Inflammatory macrophage treated with lipopolysaccharide for 1 hour (primary cell): ENCODE results near the gene KDM5B.

ENCODE experiments used
- DNase-seq, 2 donors: peaks; one replicate each; pipeline ENCODE4 v3.0.0-alpha.2; 2020 to 2022

Gene KDM5B

DNA sequence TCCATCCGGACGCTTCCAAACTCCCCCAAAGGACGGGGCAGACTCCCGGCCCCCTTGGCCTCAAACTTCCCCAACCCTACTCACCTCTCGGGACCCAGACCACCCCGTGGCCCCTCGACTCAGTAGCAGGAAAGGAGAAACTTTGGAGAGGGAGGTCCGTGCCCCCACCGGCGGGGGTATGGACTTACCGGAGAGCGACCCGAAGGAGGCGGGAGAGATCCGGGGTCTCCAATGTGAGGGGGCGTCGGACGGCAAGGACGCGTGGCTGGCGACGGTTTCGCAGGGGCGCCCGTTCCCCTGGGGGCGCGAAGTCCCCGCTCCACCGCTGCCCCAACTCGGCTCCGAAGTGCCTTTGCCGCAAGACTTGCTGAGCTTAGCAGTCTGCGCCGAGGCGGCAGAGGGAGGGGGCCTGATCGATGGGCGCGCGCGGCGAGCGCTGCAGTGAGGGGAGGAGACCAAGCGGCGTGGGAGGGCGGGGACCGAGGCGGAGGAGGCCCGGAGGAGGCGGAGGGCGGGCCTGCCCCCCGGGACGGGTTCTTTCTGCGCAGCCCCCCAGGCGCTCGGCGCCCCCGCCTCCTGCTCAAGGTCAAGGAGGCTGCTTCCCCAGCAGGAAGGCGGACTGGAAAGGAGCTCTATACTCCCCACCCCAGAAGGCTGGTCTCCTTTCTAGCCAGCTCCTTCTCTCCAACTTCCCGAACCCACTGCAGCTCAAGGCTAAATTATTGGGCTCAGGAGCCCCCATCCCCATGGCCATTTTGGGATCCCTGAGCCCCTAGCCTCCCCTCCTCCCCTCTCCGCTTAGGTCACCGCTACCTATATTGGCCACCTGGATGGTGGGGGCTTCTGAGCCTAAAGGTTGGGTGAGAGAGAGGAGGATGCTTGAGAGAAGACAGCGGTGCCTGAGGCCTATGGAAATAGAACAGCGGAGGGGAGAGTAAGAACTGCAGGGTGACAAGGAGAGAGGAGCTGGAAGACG, 97.9 kb downstream of the KDM5B start, which contains the start of gene SYT2:
Gene SYT2 (minus strand): TSS at position 385 of the 976 bp plus-strand sequence. CDS start 104,682 bp downstream, outside the sequence.
- DNase-seq: no peak

- DNase-seq: no peak
These were observed 98.8 kb downstream of the KDM5B start for GRCh38 chr1:202709276-202710041.

- no peak for DNase-seq
These were observed 99.6 kb downstream of the KDM5B start for GRCh38 chr1:202708456-202709275.

- DNase-seq: no peak
These were observed 101.4 kb downstream of the KDM5B start for GRCh38 chr1:202706851-202707250.

DNA sequence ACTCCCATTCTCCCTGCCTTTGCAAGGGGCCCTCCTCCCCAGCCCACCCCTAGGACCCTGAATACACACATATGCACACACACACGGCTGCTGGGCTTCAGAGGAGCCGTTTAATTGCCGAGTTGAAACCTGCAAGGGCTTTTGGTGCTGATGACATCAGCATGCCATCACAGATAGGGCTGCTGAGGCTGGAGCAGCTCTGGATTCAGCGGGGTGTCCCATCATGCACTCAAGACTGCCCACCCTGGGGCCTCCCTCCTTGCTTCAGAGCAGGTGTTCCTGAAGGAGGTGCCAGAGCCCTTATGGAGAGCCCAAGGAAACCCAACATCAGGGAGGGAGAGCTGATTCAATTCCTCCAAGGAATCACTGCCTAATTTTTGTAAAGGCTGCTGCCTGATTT, 103.6 kb downstream of the KDM5B start:
- DNase-seq: no peak

DNA sequence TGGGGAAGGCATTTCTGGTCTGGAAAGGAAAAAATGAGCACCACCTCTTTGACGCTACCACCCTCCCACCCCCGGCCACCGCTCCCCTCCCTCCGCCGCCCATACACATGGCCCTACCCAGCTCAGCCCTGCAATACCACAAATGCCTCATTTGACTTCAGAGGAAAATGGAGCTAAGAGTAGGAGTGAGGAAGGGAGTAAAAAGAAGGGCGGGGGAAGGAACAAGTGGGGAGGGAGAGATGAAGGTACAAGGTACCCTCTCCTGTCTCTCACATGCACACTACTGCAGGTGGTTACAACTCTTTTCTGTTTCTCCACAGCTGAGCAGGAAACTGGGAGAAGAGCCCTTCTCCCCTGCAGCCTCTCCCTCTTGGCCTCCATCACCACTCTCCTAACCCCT, 105.0 kb downstream of the KDM5B start:
- DNase-seq: no peak

DNA sequence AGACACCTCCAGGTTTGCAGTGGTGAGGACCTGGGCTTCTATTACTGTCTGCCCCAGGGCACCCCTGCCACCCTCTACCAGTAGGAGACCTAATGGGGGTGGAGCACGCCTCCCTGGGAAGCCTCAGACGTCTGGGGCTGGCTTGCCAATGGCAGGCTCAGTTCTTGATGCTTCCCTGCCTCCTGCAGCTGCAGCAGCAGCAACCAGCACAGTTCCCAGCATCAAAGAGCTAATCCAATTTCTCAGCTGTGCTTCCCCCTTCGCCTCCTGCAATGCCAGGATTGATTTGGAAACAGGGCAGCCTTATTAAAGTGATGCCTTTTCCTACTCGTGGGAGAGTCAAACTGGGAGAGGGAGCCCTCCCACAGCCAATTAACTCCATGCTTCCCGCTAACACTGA, 106.1 kb downstream of the KDM5B start:
- DNase-seq: no peak

DNA sequence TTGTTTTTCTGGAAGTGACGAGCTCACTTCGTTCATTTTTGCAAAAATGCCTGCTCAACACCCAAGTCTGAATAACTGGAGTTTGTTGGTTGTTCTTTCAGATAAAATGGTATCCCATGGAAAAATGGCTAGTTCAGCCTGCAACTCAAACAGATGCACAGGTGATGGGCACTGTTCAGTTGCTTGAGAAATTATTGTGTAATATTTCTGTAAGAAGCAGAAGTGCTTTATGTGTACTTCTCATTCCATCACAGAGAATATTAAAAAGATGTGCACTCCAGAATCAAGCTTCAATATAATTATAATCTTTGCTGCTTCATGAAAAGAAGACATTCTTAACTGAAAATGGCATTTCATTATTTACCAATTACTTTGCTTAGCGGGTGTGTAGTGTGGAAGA, 107.0 kb downstream of the KDM5B start:
- no peak for DNase-seq

GRCh38 chr1:202700061-202700460, 108.2 kb downstream of the KDM5B start:
- no peak for DNase-seq

- no peak for DNase-seq
These were observed 109.9 kb downstream of the KDM5B start for GRCh38 chr1:202698276-202698675.

GRCh38 chr1:202697038-202697437, 111.2 kb downstream of the KDM5B start:
- DNase-seq: no peak

DNA sequence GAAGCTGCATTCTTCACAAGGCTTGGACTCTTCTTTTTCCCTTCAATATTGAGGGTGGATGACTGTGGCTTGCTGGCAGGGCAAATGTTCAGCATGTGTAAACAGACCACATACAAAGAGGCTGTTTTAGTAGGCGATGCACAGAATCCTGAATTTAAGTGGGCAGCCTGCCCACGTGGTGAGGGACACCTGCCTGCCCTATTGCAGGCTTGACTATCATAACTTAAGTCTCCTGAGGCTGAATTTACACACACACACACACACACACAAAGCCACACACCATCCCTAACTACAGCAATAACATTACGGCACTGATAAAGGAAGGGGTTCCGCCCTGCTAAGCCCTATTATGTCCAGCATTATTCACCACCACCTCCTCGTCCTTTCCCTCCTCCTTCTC, 113.9 kb downstream of the KDM5B start:
- DNase-seq: no peak

- DNase-seq: peak; percentile 81 to 97
These were observed 115.2 kb downstream of the KDM5B start for GRCh38 chr1:202692959-202693555.

DNA sequence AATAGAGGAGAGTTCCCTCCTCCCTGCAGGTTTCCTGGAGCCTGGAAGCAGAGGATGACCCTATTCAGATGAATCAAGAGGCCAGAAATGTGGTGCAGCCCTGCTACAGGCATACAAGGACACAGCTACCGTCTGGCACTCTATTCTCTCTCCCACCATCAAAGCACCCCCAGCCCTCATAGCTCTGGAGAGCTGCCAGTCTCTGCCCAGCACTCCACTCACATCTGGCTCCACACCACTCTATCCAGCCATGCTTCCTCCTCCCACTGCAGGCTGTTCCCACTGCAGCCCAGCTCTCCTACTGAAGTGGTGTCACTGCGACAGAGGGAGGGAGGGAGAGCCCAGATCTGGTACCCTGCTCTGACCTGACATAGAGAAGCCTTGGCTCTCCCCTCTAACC, 116.4 kb downstream of the KDM5B start:
- no peak for DNase-seq

GRCh38 chr1:202689493-202690342, 118.5 kb downstream of the KDM5B start:
- DNase-seq: no peak

DNA sequence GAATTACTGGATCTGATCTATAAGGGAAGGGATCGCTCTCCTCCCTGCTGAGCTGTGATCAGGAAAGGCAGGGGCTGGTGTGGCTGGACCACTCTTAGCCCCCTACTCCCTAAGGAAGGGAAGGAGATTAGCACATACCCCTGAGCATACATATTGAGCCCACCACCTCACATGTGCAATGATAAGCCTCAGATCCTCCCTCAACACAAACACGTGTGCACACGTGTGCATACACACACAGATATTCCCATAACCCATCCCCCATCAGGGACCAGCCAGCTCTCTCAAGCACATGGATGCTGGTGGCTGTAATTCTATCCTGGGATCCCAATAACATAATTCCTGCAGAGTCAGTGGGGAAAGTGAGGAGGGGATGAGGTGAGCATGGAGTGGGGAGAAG, 119.1 kb downstream of the KDM5B start:
- no peak for DNase-seq

- DNase-seq: peak in 1 of 2 donors; percentile 1
These were observed 119.8 kb downstream of the KDM5B start for GRCh38 chr1:202688401-202688800.

DNA sequence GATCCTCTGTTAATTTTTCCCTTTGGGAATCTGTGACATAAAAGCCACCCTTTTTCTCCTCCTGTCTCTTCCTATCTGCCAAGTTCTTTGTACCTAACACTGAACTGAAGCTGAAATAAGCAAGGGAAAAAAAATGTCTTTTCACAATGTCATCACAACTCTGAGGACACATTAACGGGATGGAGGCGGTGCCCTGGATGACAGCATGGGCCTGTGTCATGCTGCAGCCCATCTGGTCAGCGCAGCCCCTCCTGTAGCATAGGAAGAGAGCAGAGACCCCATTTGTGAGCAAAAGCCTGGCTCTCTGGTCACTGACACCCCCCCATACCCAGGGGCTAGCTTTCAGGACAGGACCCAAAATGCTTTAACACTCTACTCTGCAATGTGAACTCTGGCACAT, 120.4 kb downstream of the KDM5B start:
- DNase-seq: no peak

DNA sequence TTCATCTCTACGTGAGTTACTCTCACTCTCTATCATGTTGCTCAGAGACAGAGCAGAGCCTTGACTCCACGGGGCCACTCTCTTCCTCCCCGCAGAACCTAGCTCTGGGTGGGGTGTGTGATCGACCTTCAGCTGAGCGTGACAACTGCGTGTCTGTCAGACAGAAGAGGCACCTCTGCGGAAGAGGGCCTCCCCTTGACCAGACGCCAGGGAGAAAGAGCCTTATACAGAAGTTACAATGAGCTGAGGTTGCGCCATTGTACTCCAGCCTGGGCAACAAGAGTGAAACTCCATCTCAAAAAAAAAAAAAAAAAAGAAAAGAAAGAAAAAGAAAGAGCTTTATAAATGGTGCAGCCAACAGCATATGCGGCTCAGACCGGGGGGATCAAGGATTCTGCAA, 120.9 kb downstream of the KDM5B start:
- no peak for DNase-seq

DNA sequence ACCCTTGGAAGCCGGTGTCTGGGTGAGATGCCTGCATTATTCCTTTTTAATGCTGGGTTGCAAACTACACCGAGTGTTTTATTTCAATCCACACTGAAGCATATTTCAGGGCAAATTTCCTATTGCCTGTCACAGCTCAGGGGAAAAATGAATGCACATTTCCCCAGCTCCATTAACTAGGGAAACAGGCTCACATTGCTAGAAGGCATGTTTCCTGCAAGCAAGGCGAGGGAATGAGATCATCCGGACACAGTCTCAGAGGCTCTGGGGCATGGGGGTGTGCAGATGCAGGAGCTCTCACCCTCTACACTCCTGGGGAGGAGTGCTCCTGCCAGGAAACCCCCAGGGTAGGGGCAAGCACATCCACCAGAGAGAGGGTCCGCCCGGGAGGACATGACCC, 122.6 kb downstream of the KDM5B start:
- DNase-seq: no peak

DNA sequence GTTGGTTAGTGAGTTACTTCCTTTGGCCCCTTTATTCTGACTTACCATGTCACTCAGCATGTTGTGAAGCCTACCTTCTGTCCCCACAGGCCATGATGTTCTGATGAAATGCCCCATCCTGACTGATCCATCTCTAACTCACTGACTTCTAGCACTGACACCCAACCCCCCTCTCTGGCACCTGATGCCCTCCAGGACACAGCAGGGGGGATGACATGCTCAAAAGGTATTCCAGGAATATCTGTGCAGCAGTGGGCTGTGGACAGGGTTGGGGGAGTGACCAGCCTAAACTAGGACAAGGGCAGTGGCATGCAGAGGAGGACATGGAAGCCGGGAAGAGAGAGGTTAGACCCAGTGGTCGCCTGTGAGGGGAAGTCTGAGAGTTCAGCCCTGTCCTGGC, 123.5 kb downstream of the KDM5B start:
- no peak for DNase-seq

DNA sequence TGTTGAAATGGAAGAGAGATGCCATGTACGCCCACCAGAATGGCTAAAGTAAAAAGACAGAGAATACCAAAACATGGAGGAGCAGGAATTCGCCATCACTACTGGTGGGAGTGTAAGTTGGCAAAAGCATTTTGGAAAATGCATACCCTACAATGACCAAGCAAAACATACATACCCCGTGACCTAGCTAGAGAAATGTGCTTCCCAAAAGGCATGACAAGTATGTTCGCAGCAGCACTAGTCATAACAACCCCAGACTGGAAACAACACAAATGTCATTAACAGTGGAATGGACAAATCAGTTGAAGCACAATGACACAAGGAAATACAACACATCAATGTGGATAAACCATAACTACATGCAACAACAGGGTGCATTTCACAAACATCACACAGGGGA, 125.2 kb downstream of the KDM5B start:
- DNase-seq: no peak
